Rectal smooth muscle tissue (tissue), 1 donor: ENCODE results near the gene SV2A.

Experiments used
- H3K27ac ChIP-seq: one replicate; pipeline ENCODE4 v1.7.0; 2013; ENCODE audit warnings: low read depth, low read length, inconsistent platforms
- H3K27me3 ChIP-seq: one replicate; pipeline ENCODE4 v1.7.0; 2013; ENCODE audit warnings: low read length; ENCODE audit not compliant: control insufficient read depth, insufficient read depth
- H3K36me3 ChIP-seq: one replicate; pipeline ENCODE4 v1.7.0; 2013; ENCODE audit warnings: low read length; ENCODE audit not compliant: control insufficient read depth, insufficient read depth
- H3K4me1 ChIP-seq: one replicate; pipeline ENCODE4 v1.7.0; 2013; ENCODE audit warnings: low read length; ENCODE audit not compliant: control insufficient read depth, insufficient read depth
- H3K4me3 ChIP-seq: one replicate; pipeline ENCODE4 v1.7.0; 2013; ENCODE audit warnings: low read length
- H3K9ac ChIP-seq: one replicate; pipeline ENCODE4 v1.7.0; 2013; ENCODE audit warnings: low read length

The SV2A gene

GRCh38 chr1:149927056-149927562, 9.5 kb upstream of the SV2A start:
- Histone ChIP-seq H3K27me3 (no peaks in the 10 kb centered on the region), H3K36me3 (peaks cover 48% of the 10 kb centered on the region), H3K4me3 (peak overlapping the region; percentile 97), H3K4me1 (peaks cover 16% of the 10 kb centered on the region), H3K9ac (peak overlapping the region; percentile 71), H3K27ac (peak overlapping the region; percentile 96)

- peak overlapping the region; percentile 17 for H3K4me3 ChIP-seq
- no peaks in the 10 kb centered on the region for H3K27me3 ChIP-seq
- no peak overlapping the region for H3K27ac ChIP-seq
- no peak overlapping the region for H3K9ac ChIP-seq
- H3K4me1 ChIP-seq, result peaks cover 16% of the 10 kb centered on the region
- peaks cover 44% of the 10 kb centered on the region for H3K36me3 ChIP-seq
These were observed 8.7 kb upstream of the SV2A start for GRCh38 chr1:149926296-149926695.

- Histone ChIP-seq H3K4me3 (peak overlapping the region; percentile 17), H3K4me1 (peaks cover 16% of the 10 kb centered on the region), H3K27ac (no peak overlapping the region), H3K27me3 (no peaks in the 10 kb centered on the region), H3K9ac (no peak overlapping the region), H3K36me3 (peaks cover 42% of the 10 kb centered on the region)
These were observed 8.1 kb upstream of the SV2A start for GRCh38 chr1:149925751-149926150.

- no peak overlapping the region for H3K27ac ChIP-seq
- H3K36me3 ChIP-seq, result peaks cover 42% of the 10 kb centered on the region
- no peak overlapping the region for H3K9ac ChIP-seq
- H3K4me1 ChIP-seq, result peaks cover 16% of the 10 kb centered on the region
- H3K27me3 ChIP-seq, result no peaks in the 10 kb centered on the region
- no peak overlapping the region for H3K4me3 ChIP-seq
These were observed 7.7 kb upstream of the SV2A start for GRCh38 chr1:149925345-149925744.

- Histone ChIP-seq H3K27me3 (no peaks in the 10 kb centered on the region), H3K27ac (no peak overlapping the region), H3K4me1 (peaks cover 16% of the 10 kb centered on the region), H3K36me3 (peaks cover 31% of the 10 kb centered on the region), H3K4me3 (no peak overlapping the region), H3K9ac (no peak overlapping the region)
These were observed 6.0 kb upstream of the SV2A start for GRCh38 chr1:149923626-149924025.

GRCh38 chr1:149916898-149917252, 769 bp downstream of the SV2A start:
- Histone ChIP-seq H3K4me1 (no peaks in the 10 kb centered on the region), H3K9ac (no peak overlapping the region), H3K27me3 (peaks cover 5% of the 10 kb centered on the region), H3K27ac (no peak overlapping the region), H3K4me3 (peak overlapping the region; percentile 79), H3K36me3 (no peaks in the 10 kb centered on the region)

- Histone ChIP-seq H3K36me3 (no peaks in the 10 kb centered on the region), H3K27ac (no peak overlapping the region), H3K4me1 (no peaks in the 10 kb centered on the region), H3K27me3 (peaks cover 5% of the 10 kb centered on the region), H3K9ac (no peak overlapping the region), H3K4me3 (peak overlapping the region; percentile 79)
These were observed 1.3 kb downstream of the SV2A start for GRCh38 chr1:149916193-149916897.

GRCh38 chr1:149915429-149916192, 2.0 kb downstream of the SV2A start:
- no peaks in the 10 kb centered on the region for H3K4me1 ChIP-seq
- no peak overlapping the region for H3K4me3 ChIP-seq
- no peak overlapping the region for H3K27ac ChIP-seq
- no peaks in the 10 kb centered on the region for H3K36me3 ChIP-seq
- H3K27me3 ChIP-seq, result peaks cover 5% of the 10 kb centered on the region
- no peak overlapping the region for H3K9ac ChIP-seq

- H3K27ac ChIP-seq, result no peak overlapping the region
- no peak overlapping the region for H3K9ac ChIP-seq
These were observed 3.1 kb downstream of the SV2A start for GRCh38 chr1:149914545-149914944.

GRCh38 chr1:149906570-149907075, 11.0 kb downstream of the SV2A start:
- Histone ChIP-seq H3K4me1 (no peaks in the 10 kb centered on the region), H3K27me3 (peaks cover 1% of the 10 kb centered on the region), H3K36me3 (peaks cover 4% of the 10 kb centered on the region), H3K27ac (no peak overlapping the region), H3K9ac (no peak overlapping the region), H3K4me3 (no peak overlapping the region)

More at GRCh38 chr1:149914545-149914944, 3.1 kb downstream of the SV2A start:
- H3K36me3 ChIP-seq, result no peaks in the 10 kb centered on the region
- H3K27me3 ChIP-seq, result peaks cover 5% of the 10 kb centered on the region
- no peaks in the 10 kb centered on the region for H3K4me1 ChIP-seq
- H3K4me3 ChIP-seq, result no peak overlapping the region

GRCh38 chr1:149903836-149904491, 13.7 kb downstream of the SV2A start:
- Histone ChIP-seq H3K36me3 (peaks cover 4% of the 10 kb centered on the region), H3K4me1 (no peaks in the 10 kb centered on the region), H3K4me3 (no peak overlapping the region), H3K27ac (no peak overlapping the region), H3K27me3 (no peaks in the 10 kb centered on the region), H3K9ac (no peak overlapping the region)
